Activated CD8-positive, alpha-beta memory T cell treated with anti-CD3 and anti-CD28 coated beads, Interleukin-2, amount 50 U/mL, for 1 hour (primary cell): Measurements from ENCODE around the gene NOXO1.

Source experiments
- DNase-seq: peaks from one replicate; pipeline ENCODE4 v3.0.0-alpha.2; 2020; ENCODE audit errors: extremely low read depth

NOXO1 gene

DNA sequence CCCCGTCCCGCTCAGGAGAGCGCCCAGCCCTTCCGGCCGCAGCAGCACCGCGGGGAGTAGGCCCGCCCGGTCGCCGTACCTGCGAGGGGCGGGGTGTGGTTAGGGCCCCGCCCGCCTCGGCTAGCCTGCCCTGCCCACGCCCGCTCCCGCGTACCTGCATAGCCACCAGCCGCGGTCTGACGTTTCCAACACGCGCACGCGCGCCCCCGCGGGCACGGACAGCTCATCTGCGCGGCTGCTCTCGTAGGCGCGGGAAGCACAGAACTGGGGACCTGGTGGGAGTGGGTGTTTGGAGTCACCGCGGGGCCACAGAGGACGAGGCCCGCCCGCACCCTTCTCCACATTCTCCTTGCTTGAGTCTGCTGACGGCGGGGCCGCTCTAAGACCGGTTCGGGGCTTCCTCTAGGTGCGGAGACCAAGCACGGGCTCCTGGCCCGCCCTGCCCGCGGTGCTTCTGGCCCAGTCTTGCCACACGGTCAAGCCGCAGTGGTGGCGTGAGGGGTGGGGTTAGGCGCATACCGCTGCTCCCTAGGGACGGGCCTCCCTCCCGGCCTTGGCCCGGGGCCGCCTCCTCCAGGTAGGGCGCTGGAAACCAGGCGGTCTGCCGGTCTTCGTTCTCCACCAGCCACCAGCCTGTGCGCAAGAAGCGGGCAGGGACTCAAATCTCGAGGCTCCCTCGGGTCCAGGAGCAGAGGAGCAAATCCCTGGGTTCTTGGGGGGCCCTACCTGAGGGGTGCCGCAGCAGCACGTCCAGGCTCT lies 1.8 kb downstream of the NOXO1 start:
- no peak for DNase-seq

DNA sequence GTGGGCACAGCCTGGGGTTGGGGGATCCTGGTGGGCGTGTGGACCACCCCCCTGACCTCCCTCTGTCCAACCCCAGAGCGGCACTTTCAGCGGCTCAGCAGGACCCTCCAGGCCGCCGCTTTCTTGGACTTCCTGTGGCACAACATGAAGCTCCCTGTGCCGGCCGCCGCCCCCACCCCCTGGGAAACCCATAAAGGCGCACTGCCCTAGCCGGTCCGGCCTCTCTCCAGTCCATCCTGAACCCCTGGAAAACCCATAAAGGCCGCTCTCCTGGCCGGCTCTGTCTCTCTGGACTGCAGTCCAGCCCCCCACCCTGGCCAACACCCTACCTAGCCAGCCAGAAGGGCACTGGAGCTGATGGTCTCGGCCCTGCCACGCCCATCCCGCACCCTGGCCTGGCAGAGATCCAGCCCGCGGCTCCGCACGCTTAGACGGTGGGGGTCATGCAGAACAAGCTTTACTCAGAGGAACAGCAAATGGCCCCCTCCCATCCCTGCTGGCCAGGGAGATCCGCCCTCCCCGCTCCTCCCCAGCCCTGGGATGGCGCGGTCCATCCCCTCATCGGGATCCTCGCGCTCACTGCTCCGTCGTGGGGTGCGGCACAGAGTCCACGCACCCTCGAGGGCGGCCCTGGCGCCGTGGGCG lies 2.7 kb downstream of the NOXO1 start:
- no peak for DNase-seq

DNA sequence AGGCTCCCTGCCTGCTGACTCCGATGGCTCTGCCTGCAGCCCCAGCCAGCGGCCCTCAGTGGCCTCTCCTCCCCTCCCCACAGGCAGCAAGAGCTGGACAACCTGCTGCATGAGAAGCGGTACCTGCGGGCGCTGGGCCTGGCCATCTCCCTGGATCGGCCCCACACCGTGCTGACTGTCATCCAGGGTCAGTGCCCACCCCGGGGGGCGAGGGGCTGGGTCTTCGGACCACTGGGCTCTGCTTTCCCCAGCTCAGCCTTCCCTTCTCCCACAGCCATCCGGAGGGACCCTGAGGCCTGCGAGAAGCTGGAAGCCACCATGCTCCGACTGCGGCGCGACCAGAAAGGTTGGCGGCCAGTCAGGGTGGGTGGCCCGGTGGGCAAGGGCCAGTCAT lies 3.4 kb downstream of the NOXO1 start:
- DNase-seq = no peak

DNA sequence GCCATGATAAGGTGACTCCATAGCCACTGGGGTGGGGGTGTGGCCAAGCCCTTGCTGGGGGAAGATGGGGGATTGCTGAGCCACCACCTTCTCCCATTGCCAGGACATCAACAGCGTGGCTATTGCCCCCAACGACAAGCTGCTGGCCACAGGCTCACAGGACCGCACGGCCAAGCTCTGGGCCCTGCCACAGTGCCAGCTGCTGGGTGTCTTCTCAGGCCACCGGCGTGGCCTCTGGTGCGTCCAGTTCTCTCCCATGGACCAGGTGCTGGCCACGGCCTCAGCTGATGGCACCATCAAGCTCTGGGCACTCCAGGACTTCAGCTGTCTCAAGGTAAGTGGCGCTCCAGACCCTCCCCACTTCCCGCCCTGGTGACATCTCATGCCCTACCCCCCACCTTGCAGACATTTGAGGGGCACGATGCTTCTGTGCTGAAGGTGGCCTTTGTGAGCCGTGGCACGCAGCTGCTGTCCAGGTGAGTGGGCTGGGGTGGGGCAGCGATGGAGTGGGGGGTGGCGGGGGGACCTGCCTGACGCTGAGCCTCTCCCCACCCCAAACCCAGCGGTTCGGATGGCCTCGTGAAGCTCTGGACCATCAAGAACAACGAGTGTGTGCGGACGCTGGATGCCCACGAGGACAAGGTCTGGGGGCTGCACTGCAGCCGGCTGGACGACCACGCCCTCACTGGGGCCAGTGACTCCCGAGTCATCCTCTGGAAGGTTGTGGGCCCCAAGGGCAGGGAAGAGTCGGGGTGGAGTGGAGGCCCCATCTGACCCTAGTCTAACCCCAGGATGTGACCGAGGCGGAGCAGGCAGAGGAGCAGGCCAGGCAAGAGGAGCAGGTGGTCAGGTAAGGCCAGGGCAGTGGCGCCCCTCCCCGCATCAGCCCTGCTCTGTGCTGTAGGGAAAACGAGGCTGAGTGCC lies 4.1 kb downstream of the NOXO1 start:
- DNase-seq = no peak

DNA sequence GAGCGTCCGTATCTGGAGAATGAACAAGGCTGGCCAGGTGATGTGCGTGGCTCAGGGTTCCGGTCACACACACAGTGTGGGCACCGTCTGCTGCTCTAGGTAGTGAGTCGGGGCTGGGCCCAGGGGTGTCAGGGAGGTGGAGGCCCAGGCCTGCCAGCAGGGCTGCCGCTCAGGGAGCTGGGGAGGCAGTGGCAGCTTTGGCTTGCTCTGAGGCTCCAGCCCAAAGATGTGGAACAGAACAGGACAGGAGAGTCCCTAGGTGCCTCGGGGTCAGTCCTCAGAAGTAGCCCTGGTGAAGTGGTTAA lies 5.1 kb downstream of the NOXO1 start:
- no peak for DNase-seq

DNA sequence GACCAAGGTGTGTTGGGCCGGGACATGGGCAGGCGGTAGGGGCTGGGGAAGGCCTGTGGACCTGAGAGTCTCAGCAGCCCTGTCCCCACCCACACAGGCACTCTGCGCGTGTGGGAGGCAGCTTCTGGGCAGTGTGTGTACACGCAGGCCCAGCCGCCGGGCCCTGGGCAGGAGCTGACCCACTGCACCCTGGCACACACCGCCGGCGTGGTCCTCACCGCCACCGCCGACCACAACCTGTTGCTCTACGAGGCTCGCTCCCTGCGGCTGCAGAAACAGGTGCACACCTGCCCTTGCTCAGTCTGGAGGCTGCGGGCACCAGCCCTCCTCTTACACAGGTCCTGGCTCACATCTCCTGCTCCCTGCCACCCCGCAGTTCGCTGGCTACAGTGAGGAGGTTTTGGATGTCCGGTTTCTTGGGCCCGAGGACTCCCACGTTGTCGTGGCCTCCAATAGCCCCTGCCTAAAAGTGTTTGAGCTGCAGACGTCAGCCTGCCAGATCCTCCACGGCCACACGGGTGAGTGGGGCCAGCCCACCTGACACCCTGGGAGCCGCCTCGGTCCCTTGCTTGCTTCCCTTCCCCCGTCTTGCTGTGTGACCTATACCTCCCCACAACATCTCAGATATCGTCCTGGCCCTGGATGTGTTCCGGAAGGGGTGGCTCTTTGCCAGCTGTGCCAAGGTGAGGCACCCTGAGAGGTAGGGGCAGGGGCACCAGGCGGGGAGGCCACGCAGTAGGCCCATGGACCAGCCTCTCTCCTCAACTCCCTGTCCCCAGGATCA lies 5.6 kb downstream of the NOXO1 start:
- DNase-seq = no peak

DNA sequence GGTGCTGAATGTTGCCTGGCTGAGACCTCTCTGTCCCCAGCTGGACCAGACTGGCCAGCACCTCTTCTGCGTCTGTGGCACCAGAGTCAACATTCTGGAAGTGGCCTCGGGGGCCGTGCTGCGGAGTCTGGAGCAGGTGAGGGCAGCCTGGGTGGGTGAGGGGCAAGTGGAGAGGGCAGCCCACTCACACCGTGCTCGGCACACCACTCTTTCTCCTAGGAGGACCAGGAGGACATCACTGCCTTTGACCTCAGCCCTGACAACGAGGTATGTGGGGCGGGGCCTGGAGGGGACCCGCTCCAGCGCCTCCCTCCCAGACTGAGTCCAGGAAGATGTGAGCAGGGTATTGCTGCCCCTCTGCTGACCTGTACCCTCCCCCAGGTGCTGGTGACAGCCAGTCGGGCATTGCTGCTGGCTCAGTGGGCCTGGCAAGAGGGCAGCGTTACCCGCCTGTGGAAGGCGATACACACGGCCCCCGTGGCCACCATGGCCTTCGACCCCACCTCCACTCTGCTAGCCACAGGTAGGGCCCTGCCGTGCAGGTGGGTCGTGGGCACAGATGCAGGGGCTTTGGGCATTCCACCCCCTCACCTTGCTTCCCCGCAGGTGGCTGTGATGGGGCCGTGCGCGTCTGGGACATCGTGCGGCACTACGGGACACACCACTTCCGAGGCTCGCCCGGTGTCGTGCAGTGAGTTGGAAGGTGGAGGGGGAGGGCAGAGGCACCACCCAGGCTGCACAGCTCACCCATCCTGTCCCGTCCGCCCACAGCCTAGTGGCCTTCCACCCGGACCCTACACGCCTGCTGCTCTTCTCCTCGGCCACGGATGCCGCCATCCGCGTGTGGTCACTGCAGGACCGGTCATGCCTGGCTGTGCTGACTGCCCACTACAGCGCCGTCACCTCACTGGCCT lies 6.9 kb downstream of the NOXO1 start:
- DNase-seq = no peak

DNA sequence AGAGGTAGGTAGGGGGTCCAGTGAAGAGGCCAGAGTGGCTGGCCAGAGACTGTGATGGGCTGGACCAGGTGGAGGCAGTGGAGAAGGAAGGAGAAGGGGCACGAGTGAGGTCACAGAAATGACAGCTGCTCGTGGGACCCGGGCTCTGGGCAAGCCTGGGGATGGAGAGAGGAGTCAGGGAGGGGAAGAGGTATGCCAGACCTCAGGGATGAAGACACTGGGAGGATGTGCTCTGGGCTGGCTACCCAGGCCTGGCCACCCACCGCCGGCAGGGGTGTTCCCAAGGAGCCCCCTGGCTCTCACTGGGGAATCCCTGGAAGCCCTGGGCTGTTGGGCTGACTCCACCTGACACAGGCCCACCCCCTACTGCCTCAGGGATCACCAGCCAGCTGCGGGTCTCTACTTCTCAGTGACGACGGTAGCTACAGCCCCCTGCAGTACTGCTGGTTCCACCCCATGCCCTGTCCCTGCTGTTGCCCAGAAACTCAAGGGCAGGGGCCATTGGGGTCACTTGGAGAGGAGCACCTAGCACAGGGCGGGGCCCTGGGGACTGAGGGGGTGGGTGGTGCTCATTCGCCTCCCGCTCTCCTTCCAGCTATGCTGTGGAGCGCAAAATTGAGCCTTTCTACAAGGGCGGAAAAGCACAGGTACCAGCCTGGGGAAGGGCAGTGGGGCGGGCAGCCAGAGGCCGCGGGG lies 7.7 kb downstream of the NOXO1 start:
- no peak for DNase-seq

DNA sequence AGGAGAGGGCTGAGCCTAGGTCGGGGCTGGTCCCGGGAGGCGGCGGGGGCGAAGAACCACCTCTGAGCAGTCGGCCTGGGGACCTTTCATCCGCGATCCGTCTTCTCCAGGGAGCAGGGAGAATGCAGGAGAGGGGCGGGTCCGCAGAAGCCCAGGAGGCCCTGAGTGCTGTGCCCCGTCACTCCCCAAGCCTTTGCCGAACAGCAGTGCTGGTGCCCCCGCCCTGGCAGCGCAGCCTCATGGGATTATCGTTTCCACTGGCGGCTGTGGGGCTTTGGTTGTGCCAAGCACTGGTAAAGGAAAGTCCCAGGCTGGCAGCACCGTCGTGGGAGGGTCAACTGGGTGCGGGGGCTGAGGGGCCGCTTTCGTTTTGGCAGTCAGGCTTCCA lies 8.8 kb downstream of the NOXO1 start:
- DNase-seq = no peak

DNA sequence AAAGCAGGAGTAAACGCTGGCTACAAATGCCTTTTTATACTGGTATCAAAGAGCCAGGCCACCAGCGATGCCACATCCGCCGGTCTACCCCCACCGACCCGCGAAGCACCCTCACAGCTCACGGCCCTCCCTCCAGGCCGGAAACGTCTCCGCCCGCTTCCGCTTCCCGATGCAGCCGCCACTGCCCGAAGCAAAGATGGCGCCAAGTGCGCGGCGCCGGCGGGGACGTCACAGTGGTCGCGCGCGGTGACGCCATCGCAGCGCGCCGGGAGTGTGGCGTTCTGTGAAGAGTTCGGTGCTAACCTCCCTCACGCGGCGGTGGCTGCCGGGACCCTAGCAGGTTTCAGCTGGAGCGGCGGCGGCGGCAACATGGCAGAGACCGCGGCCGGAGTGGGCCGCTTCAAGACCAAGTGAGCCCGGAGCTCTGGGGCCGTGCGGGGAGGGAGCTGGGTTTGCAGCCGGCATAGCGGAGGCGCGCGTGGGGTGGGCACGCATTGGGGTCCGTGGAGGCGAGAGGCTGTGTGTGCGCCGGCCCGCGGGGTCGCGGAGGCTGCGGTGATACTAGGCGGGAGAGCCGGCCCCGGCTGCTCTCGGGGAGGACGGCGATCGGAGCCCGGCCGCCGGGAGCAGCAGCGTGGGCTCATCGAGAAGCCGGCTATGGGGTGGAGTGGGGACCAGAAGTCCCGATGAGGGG lies 9.3 kb downstream of the NOXO1 start, which contains the start of gene TBL3:
TBL3 (plus strand) TSS at position 258 of the 694 bp plus-strand sequence; CDS start at position 370, 112 bp downstream.
- peak; percentile 84 for DNase-seq

DNA sequence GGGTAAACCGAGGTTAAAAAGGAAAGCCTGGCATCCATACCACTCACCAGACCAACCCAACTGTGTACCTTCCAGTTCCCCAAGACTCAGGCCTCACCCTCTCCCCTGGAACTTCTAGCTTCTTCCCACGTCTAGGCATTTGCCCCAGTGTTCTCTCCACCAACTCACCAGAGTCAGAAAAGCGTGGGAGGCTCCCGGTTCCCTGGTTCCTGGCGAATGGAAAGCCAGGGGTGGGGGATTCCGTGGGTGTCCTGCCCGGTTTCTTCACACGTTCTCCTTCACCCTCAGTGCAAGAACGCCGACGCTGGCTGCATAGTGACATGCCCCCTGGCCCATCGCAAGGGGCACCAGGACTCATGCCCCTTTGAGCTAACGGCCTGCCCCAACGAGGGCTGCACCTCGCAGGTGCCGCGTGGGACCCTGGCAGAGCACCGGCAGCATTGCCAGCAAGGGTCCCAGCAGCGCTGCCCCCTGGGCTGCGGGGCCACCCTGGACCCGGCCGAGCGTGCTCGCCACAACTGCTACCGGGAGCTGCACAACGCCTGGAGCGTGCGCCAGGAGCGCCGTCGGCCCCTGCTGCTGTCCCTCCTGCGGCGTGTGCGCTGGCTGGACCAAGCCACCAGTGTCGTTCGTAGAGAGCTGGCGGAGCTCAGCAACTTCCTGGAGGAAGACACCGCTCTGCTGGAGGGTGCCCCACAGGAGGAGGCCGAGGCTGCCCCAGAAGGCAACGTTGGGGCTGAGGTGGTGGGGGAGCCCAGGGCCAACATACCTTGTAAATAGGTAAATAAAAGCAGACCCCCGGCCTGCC lies 12.9 kb downstream of the NOXO1 start:
- no peak for DNase-seq

DNA sequence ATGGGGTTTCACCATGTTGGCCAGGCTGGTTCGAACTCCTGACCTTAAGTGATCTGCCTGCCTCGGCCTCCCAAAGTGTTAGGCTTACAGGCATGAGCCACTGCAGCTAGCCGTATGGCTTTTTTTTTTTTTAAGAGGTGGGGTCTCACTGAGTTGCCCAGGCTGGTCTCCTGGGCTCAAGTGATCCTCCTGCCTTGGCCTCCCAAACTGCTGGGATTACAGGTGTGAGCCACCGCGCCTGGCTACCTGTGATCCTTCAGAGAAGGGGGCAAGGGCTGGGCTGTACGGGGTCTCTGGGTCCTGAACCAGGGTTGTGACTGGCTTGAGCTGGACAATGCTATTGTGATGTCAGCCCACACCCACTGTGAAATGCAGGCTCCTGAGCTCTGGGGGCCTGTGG lies 14.8 kb downstream of the NOXO1 start, which contains the start of gene RNF151:
RNF151 (plus strand) TSS at position 397 of the 400 bp plus-strand sequence. CDS start 26 bp downstream, outside the sequence.
- DNase-seq = no peak

DNA sequence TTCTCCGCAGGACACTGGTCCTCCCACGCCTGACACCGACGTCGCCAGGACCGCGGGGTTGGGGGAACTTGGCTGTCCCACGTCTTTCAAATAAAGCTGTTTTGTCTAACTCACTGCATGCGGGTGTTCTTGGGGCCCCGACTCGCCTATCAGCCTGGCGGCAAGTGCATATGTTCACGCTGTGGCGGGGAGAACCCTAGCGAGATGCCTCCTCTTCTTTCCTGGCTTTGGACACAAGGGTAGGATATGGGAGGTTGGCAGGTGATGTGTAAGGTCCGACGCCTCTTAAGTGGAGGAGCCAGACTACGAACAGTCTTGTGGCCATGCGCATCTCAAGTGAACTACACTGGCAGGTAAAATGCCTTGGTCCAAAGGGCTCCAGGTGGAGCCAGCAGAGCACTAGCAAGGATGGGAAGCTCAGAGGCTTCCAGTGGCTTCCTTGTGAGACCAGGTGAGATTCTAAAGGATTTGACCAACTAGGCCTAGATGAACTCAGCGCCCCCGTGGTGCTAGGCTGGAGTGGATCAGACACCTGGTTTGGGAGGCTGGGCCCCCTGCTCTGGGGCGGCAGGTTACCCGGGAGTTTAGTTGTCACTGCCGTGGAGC lies 15.8 kb downstream of the NOXO1 start:
- no peak for DNase-seq

DNA sequence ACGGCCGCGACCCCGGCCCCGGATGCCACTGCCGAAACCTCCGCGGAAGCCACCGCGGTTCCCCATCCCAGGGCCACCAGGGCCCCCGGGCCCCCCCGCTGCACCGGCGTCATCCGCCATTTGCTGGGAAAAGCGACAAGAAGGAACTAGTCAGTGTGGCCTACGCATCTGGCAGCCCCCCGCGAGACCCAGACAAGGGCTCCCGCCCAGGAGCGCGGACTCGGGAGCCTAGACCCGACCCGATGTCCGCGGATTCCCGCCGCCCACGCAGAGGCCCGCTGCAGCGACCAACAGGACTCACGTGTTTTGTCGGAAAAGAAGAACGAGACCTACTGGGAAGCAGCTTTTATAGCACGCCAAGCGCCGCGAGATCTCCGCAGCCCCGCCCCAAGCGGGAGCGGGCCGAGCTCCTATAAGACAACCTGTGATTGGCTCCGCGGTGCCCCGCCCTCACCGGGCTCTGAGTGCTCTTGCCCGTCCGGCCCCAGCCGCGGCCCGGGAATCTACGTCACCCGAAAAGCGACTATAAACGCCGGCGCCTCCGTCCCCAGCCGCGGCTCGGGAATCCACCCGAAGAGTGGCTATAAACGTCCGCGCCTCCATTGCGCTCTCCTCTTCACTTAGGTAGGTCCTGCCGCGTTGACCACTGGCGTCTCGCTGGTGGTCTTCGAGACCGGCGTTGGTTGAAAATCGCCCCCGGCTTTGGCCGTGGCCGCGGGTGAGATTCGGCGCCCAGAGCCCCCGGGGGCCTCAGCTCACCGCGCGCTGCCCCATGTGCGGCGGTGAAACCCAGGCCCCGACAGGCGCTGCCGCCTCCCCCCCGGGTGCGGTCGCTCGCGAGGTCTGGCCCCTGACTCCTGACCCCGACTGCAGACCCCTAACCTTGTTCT lies 16.5 kb downstream of the NOXO1 start, which contains the start of gene RPS2:
RPS2 (minus strand) TSS at position 321 of the 890 bp plus-strand sequence; CDS start at position 120, 201 bp downstream.
- DNase-seq = peak; percentile 94

DNA sequence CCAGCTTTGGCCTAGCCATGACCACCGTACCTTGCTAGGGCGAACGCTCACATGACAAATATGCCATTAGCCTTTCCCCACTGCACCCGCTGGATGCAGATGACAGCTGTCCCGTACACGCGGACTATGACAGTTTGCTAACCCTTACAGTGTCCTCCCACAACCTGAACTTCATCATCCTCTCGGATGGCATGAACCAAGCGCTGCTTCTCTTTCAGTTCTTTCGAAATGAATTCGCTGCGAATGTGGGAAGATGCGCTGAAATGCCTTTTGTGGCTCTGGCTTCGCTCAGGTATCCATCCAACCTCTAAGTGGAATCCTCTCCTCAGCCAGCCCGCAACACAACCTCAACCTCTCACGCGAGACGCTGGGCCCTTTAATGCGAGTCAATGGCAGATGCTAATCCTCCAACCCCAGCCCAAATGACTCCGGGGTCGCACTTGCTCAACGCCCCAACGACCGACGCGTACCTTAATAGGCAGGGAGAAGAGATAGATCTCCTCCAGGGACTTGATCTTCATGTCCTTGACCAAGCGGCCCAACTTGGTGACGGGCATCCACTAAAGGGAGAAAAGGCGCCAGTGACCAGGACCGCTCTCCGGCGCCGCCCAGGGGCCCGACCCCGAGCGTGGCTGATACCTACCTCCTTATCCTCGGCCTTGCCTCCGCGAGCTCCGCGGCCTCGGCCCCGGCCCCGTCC lies 17.3 kb downstream of the NOXO1 start:
- no peak for DNase-seq
